ENCODE results near the gene ZNF672. TPM values are rescaled to one million over a fixed set of nuclear protein-coding genes. Genes with fewer than 3 reads are reported as not detected.

ZNF672 gene
- total and polyA plus RNA-seq, 2 of the 4 experiments (the other 2 are of a cell fraction), result 6.6 to 12.6 TPM

GRCh38 chr1:248834343-248834940 is 3.6 kb upstream of the ZNF672 start:
- Histone ChIP-seq H2AK9ac (replicated peaks; ENCODE audit: low read depth, low read length, poor library complexity) (no peak overlapping the region), H2BK20ac (ENCODE audit: low read depth, low read length) (no peak overlapping the region), H4K8ac (ENCODE audit: low read depth in 2 of 2, low read length in 2 of 2) (no peak overlapping the region), H3K23ac (ENCODE audit: low read depth, low read length) (no peak overlapping the region), H2AFZ (replicated peaks; ENCODE audit: low read length, poor library complexity) (no peak overlapping the region), H4K20me1 (ENCODE audit: insufficient read depth, low read length) (no peaks in the 10 kb centered on the region), H3K56ac (ENCODE audit: extremely low read depth, insufficient read depth, low read length) (no peak overlapping the region), H3K9me1 (ENCODE audit: insufficient read depth, low read length) (no peaks in the 10 kb centered on the region), H3K14ac (replicated peaks; ENCODE audit: low read depth, low read length) (no peak overlapping the region), H4K91ac (ENCODE audit: insufficient read depth, low read depth, low read length) (no peak overlapping the region), H3K9ac (ENCODE audit: low read depth, low read length) (no peak overlapping the region), H3K4me2 (ENCODE audit: low read depth, low read length) (no peak overlapping the region), H2BK5ac (ENCODE audit: low read depth, low read length, poor library complexity, severe bottlenecking) (no peak overlapping the region), H3K36me3 (ENCODE audit: control insufficient read depth, insufficient read depth, low read length) (no peaks in the 10 kb centered on the region), H3K27me3 (ENCODE audit: control insufficient read depth, insufficient read depth, low read length) (no peaks in the 10 kb centered on the region), H3K4ac (ENCODE audit: low read depth, low read length) (no peak overlapping the region), H3K4me3 (ENCODE audit: insufficient read depth, low read depth, low read length) (no peak overlapping the region), H3K27ac (ENCODE audit: insufficient read depth, low read length) (no peak overlapping the region), H2AK5ac (ENCODE audit: low read depth, low read length) (no peak overlapping the region), H3K18ac (ENCODE audit: low read depth, low read length) (no peak overlapping the region), H3K4me1 (ENCODE audit: control insufficient read depth, insufficient read depth, low read length) (no peaks in the 10 kb centered on the region), H3K79me1 (ENCODE audit: low read depth in 1 of 2, low read length in 2 of 2) (peaks cover 7% of the 10 kb centered on the region in 2 experiments), H2BK120ac (ENCODE audit: low read depth, low read length) (no peak overlapping the region), H2BK15ac (ENCODE audit: low read depth, low read length) (no peak overlapping the region), H4K5ac (ENCODE audit: low read depth, low read length) (no peak overlapping the region), H3K9me3 (ENCODE audit: control insufficient read depth, insufficient read depth, low read length) (no peaks in the 10 kb centered on the region)
- ChIA-PET CTCF (no interaction called here), POLR2A (ENCODE audit: unreplicated experiment) (no interaction called here)
- ATAC-seq (ENCODE audit: low read depth), result no peak
- no peak for DNase-seq
- in situ Hi-C loops (cut with MboI; ENCODE audit: low sequenced_read_pairs) (no loop called here), intact Hi-C loops (cut with micrococcal nuclease) (no loop called here), dilution Hi-C loops (cut with HindIII; ENCODE audit: low sequenced_read_pairs, unreplicated experiment) (no loop called here)
- no CpG with 5 or more reads among the region's 7 CpGs for WGBS, 2 experiments (ENCODE audit: extremely low coverage in 2 of 2, insufficient read length in 1 of 2)
- TF ChIP-seq RAD21 (IDR thresholded peaks at IDR 0.05; ENCODE audit: low read length) (no peak), RFX5 (IDR thresholded peaks at IDR 0.05; ENCODE audit: low read depth, low read length) (no peak), CEBPB (IDR thresholded peaks at IDR 0.05; ENCODE audit: low read depth, low read length) (no peak), MXI1 (IDR thresholded peaks at IDR 0.05; ENCODE audit: borderline replicate concordance, low read depth, low read length) (no peak), FOS (IDR thresholded peaks at IDR 0.05; ENCODE audit: low read depth, low read length) (no peak), RCOR1 (IDR thresholded peaks at IDR 0.05; ENCODE audit: insufficient replicate concordance, low read length) (no peak), CHD1 (IDR thresholded peaks at IDR 0.05; ENCODE audit: low read depth, low read length) (no peak)
- BruUV-seq (replicated peaks), result no TSS peak

Measured in IMR-90 (cell line).